Duodenal mucosa (tissue), 2 donors: ENCODE results near the gene SPTBN4.
"Not testable (repeated sequence)": the region's sequence is repeated elsewhere in the genome, so short reads cannot be mapped to it uniquely, and the experiment has no call there.

ENCODE experiments used
- H3K27ac ChIP-seq: one replicate; pipeline ENCODE4 v1.7.0; 2013; ENCODE audit warnings: low read depth, low read length
- H3K27me3 ChIP-seq, 2 donors: one replicate each; pipeline ENCODE4 v1.7.0; 2013; ENCODE audit warnings: low read length in 2 of 2, control low read depth in 1 of 2; ENCODE audit not compliant: insufficient read depth in 2 of 2, control insufficient read depth in 1 of 2
- H3K36me3 ChIP-seq, 2 donors: one replicate each; pipeline ENCODE4 v1.7.0; 2013; ENCODE audit warnings: low read length in 2 of 2, control low read depth in 1 of 2; ENCODE audit not compliant: insufficient read depth in 2 of 2, control insufficient read depth in 1 of 2
- H3K4me1 ChIP-seq, 2 donors: one replicate each; pipeline ENCODE4 v1.7.0; 2013; ENCODE audit warnings: low read length in 2 of 2, control low read depth in 1 of 2; ENCODE audit not compliant: insufficient read depth in 2 of 2, control insufficient read depth in 1 of 2
- H3K4me3 ChIP-seq, 2 donors: one replicate each; pipeline ENCODE4 v1.7.0; 2013; ENCODE audit warnings: low read length in 2 of 2, low read depth in 1 of 2
- H3K9ac ChIP-seq, 2 donors: one replicate each; pipeline ENCODE4 v1.7.0; 2013; ENCODE audit warnings: low read length in 2 of 2, low read depth in 1 of 2
- H3K9me3 ChIP-seq, 2 donors: one replicate each; pipeline ENCODE4 v1.7.0; 2013; ENCODE audit warnings: low read length in 2 of 2, control low read depth in 1 of 2; ENCODE audit not compliant: control insufficient read depth in 1 of 2

SPTBN4 gene

DNA sequence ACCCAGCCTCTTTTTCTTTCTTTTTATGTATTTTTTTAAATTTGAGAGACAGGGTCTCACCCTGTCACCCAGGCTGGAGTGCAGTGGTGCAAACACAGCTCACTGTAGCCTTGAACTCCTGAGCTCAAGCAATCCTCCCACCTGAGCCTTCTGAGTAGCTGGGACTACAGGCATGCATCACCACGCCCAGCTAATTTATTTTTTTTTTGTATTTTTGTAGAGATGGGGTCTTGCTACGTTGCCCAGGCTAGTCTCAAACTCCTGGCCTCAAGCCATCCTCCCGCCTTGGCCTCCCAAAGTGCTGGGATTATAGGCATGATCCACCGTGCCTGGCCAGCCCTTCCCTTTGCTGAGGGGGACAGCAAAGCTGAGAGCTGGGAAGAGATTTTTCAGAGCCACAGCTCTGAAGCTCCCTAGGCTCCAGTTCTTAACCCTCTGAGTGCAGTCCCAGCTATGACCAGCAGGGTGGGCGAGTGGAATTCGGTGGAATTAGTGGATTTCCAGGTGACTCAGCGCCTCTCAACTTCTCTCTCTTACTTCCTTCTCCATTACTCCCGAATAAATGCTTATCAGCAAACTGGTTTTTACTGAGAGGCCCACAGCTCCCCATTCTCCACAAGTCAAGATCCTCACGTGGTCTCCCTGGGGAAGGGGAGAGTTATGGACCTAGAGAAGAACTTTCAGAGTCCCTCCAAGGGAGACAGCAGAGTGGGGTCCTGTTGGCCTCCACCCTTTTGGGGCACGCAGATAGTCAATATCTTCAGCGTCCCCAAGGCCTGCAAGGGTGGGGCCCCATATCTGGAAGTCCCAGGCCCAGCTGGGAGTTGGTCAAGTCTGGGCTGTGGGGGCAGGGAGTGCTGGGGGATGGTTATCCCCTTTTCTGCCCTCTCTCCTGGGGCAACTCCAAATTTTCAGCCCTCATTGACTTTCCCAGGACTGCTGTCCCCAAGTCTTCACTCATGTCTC is 2.5 kb upstream of the SPTBN4 start:
- Histone ChIP-seq H3K4me1 (peaks cover 27 to 30% of the 10 kb centered on the region in 2 donors), H3K27ac (peak overlapping the region; percentile 93), H3K27me3 (peaks cover 4 to 6% of the 10 kb centered on the region in 2 donors), H3K9me3 (no peaks in the 10 kb centered on the region), H3K36me3 (no peaks in the 10 kb centered on the region), H3K9ac (peak overlapping the region; percentile 76 to 96), H3K4me3 (peak overlapping the region; percentile 79 to 90)

DNA sequence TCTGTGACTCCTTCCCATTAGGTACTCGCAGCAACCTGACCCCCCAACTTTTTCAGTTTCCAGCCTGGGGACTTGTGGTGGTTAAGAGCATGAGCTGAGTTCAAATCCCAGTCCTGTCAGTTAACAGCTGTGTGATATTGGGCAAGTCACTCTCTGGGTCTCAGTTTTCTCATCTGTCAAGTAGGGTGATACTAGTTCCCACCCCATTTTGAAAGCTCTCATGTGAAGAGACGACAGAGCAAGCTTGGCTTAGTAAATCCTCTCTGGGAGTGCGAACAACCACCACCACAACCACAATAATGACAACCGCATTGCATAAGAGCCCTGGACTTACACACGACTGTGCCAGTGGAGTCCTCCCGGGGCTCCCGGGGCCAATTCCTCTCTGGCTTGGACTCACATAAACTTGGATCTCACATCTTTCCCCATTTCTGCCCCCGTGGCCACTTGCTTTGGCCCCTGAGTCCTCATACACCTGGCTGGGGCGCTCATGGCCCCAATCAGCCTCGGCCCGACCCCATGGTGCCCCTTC is 1.7 kb upstream of the SPTBN4 start:
- Histone ChIP-seq H3K27me3 (peaks cover 4 to 6% of the 10 kb centered on the region in 2 donors), H3K36me3 (no peaks in the 10 kb centered on the region), H3K9ac (peak overlapping the region; percentile 76 to 96), H3K4me3 (peak overlapping the region; percentile 79 to 90), H3K27ac (peak overlapping the region; percentile 93), H3K4me1 (peaks cover 27 to 30% of the 10 kb centered on the region in 2 donors), H3K9me3 (no peaks in the 10 kb centered on the region)

DNA sequence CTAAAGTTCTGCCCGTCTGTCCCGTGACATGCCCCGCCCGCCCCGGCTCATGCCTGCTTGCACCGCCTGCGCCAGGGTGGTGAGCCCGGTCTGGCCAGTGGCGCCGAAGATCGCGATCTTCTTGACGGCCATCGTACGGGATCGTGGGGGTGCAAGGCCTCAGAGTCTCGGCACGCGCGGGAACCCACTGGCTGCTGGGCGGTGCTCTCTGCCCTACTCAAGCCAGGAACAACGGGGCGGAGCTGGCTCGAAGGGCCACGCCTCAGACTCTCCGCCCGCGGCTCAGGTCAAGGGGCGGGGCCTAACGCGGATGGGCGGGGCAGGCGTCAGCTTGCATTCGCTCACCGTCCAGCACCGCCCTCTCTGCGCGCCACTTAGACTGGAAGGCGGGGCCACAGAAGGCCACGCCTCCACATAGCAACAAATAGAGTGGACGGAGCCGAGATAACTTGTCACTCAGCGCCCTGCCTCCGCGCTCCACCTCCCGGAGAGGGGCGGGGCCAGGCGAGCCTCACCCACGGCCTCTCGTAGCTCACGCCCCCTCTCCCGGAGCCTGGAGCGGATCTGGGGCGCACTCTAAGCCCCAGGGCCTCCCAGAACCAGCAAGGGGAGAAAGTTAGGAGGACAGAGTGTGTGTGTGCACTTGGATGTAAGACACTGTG is 1.1 kb upstream of the SPTBN4 start, which contains the start of gene BLVRB:
TSS of gene BLVRB (minus strand) at position 189 of the 662 bp plus-strand sequence. CDS start at position 132, 57 bp downstream.
- Histone ChIP-seq H3K4me1 (peaks cover 27 to 30% of the 10 kb centered on the region in 2 donors), H3K9ac (peak within 1 kb of the TSS; percentile 76 to 96), H3K27ac (peak within 1 kb of the TSS; percentile 93), H3K9me3 (no peaks in the 10 kb centered on the region), H3K4me3 (peak within 1 kb of the TSS; percentile 79 to 90), H3K36me3 (no peaks in the 10 kb centered on the region), H3K27me3 (peaks cover 4 to 6% of the 10 kb centered on the region in 2 donors)

GRCh38 chr19:40466219-40466984 is 399 bp upstream of the SPTBN4 start:
- H3K4me1 ChIP-seq = peaks cover 27% of the 10 kb centered on the region in 2 donors
- H3K4me3 ChIP-seq = peak overlapping the region; percentile 74 to 84
- H3K9me3 ChIP-seq = no peaks in the 10 kb centered on the region
- peaks cover 4 to 6% of the 10 kb centered on the region in 2 donors for H3K27me3 ChIP-seq
- H3K9ac ChIP-seq = peak overlapping the region; percentile 22 to 33
- H3K27ac ChIP-seq = peak overlapping the region; percentile 13
- no peaks in the 10 kb centered on the region for H3K36me3 ChIP-seq

DNA sequence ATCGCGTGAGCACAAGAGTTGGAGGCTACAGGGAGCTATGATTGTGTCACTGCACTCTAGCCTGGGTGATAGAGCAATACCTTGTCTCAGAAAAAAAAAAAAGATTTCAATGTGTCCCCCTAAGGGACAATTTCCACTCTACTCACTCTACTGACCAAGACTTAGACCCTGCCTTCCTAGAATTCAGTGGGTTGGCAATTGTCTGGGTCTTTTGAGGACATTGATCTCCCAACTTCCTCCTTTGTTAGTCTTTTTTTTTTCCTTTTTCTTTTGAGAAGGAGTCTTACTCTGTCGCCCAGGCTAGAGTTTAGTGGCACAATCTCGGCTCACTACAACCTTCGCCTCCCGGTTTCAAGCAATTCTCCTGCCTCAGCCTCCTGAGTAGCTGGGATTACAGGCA is 2.2 kb downstream of the SPTBN4 start:
- Histone ChIP-seq H3K9ac (no peak overlapping the region), H3K27ac (no peak overlapping the region), H3K9me3 (no peaks in the 10 kb centered on the region), H3K4me3 (no peak overlapping the region), H3K36me3 (no peaks in the 10 kb centered on the region), H3K4me1 (peaks cover 18 to 21% of the 10 kb centered on the region in 2 donors), H3K27me3 (peaks cover 4 to 6% of the 10 kb centered on the region in 2 donors)

DNA sequence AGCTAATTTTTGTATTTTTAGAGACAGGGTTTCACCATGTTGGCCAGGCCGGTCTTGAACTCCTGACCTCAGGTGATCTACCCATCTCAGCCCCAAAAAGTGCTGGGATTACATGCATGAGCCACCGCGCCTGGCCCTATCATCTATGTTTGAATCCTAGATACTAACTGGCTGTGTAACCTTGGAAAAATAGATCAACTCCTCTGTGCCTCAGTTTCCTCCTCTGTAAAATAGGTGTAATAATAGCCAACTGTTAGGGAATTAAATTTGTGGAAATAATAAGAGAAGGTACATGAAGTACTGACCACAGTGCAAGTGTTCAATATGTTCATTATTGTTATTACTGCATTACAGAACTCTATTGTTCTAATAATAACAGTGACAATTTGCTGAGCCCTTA is 4.3 kb downstream of the SPTBN4 start:
- Histone ChIP-seq H3K9me3 (no peaks in the 10 kb centered on the region), H3K9ac (no peak overlapping the region), H3K4me3 (no peak overlapping the region), H3K36me3 (no peaks in the 10 kb centered on the region), H3K27me3 (peaks cover 4 to 6% of the 10 kb centered on the region in 2 donors), H3K4me1 (peaks cover 7% of the 10 kb centered on the region in 2 donors), H3K27ac (no peak overlapping the region)

DNA sequence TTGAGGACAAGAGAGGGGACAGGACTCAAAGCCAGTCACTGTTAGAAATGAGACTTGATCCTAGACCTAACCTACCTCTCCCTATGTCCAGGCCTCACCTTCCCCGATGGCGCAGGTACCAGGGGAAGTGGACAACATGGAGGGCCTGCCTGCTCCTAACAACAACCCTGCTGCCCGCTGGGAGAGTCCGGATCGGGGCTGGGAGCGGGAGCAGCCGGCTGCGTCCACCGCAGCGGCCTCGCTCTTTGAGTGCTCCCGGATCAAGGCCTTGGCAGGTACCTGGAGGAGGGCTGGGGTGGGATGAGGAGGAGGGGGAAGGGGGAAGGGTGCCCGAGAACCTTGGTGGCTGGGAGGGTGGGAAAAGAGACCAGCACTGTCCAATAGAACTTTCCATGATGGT is 5.7 kb downstream of the SPTBN4 start:
- Histone ChIP-seq H3K36me3 (no peaks in the 10 kb centered on the region), H3K4me3 (no peak overlapping the region), H3K27ac (no peak overlapping the region), H3K27me3 (no peaks in the 10 kb centered on the region), H3K9me3 (no peaks in the 10 kb centered on the region), H3K4me1 (no peaks in the 10 kb centered on the region), H3K9ac (no peak overlapping the region)

GRCh38 chr19:40474737-40475136 is 7.9 kb downstream of the SPTBN4 start:
- no peaks in the 10 kb centered on the region for H3K27me3 ChIP-seq
- no peaks in the 10 kb centered on the region for H3K4me1 ChIP-seq
- no peaks in the 10 kb centered on the region for H3K36me3 ChIP-seq
- no peaks in the 10 kb centered on the region for H3K9me3 ChIP-seq
- no peak overlapping the region for H3K4me3 ChIP-seq
- H3K9ac ChIP-seq = no peak overlapping the region
- no peak overlapping the region for H3K27ac ChIP-seq

DNA sequence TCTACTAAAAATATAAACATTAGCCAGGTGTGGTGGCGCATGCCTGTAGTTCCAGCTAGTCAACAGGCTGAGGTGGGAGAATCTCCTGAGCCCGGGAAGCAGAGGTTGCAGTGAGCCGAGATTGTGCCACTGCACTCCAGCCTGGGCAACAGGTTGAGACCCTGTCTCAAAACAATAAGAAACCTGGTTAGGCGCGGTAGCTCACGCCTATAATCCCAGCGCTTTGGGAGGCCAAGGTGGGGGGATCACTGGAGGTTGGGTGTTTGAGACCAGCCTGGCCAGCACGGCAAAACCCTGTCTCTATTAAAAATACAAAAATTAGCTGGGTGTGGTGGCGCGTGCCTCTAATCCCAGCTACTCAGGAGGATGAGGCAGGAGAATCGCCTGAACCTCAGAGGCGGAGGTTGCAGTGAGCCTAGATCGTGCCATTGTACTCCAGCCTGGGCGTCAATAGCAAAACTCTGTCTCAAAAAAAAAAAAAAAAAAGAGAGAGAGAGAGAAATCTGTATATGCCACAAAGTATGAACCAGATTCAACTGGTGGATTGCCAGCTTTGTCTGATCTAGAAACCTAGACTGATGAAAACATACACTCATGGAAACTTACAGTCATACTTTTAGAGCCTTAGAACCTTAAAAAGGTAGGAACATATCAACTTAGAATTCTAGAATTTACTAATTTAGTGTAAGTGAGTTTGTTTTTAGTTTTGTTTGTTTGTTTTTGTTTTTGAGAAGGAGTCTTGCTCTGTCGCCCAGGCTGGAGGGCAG is 9.3 kb downstream of the SPTBN4 start:
- not testable (repeated sequence) for H3K27ac ChIP-seq, H3K36me3 ChIP-seq, H3K4me3 ChIP-seq, H3K9ac ChIP-seq, H3K4me1 ChIP-seq, H3K27me3 ChIP-seq, H3K9me3 ChIP-seq
